SU-DHL-6 (cell line): ENCODE measurements around the gene CNTN5.

Experiments used
- H2AFZ ChIP-seq: fragments of 200-600 bp; sonication (generic); 2 replicates; pipeline ENCODE4 v1.6.1; 2014; ENCODE audit warnings: low read depth, mild to moderate bottlenecking, moderate library complexity, mixed read lengths, antibody characterized with exemption, low read length; ENCODE audit not compliant: severe bottlenecking
- H3F3A ChIP-seq: fragments of 200-600 bp; shearing (Covaris generic); 2 replicates; pipeline ENCODE4 v1.6.0; 2016; ENCODE audit warnings: antibody characterized with exemption, mild to moderate bottlenecking; ENCODE audit not compliant: insufficient read depth
- H3K27ac ChIP-seq: fragments of 200-600 bp; sonication (generic); 2 replicates; pipeline ENCODE4 v1.5.1; 2016; ENCODE audit warnings: low read depth, mild to moderate bottlenecking, low read length, moderate library complexity, mixed read lengths
- H3K27me3 ChIP-seq: fragments of 200-600 bp; sonication (generic), shearing (Covaris generic); 2 replicates; pipeline ENCODE4 v1.6.0; 2014; ENCODE audit warnings: mild to moderate bottlenecking, low read length
- H3K36me3 ChIP-seq: fragments of 200-600 bp; sonication (generic); 2 replicates; pipeline ENCODE4 v1.6.1; 2014; ENCODE audit warnings: mild to moderate bottlenecking, low read length, mixed read lengths
- H3K4me2 ChIP-seq: fragments of 300-600, 200-600 bp; shearing (Covaris generic), sonication (generic); 2 replicates; pipeline ENCODE4 v1.6.0; 2014; ENCODE audit warnings: low read length, low read depth, mild to moderate bottlenecking; ENCODE audit not compliant: poor library complexity, severe bottlenecking
- H3K4me3 ChIP-seq: fragments of 200-600 bp; sonication (generic); 2 replicates; pipeline ENCODE4 v1.5.1; 2014; ENCODE audit warnings: antibody characterized with exemption, low read length, mild to moderate bottlenecking, mixed read lengths; ENCODE audit not compliant: insufficient read depth, poor library complexity, severe bottlenecking
- H3K79me2 ChIP-seq: fragments of 200-600 bp; sonication (generic); 2 replicates; pipeline ENCODE4 v1.6.1; 2014; ENCODE audit warnings: mild to moderate bottlenecking, low read length, moderate library complexity; ENCODE audit not compliant: insufficient read depth
- H3K9ac ChIP-seq: fragments of 200-600 bp; sonication (generic); 2 replicates; pipeline ENCODE4 v1.7.0; 2014; ENCODE audit warnings: mild to moderate bottlenecking, low read length
- H3K9me2 ChIP-seq: fragments of 200-600 bp; sonication (generic); replicated peaks from 2 replicates; pipeline ENCODE4 v1.6.1; 2014; ENCODE audit warnings: low read length; ENCODE audit not compliant: insufficient read depth
- H3K9me3 ChIP-seq: fragments of 200-600 bp; sonication (generic); 2 replicates; pipeline ENCODE4 v1.6.1; 2014; ENCODE audit warnings: low read length, mixed read lengths; ENCODE audit not compliant: insufficient read depth
- H4K20me1 ChIP-seq: fragments of 200-600 bp; sonication (generic); 2 replicates; pipeline ENCODE4 v1.6.1; 2014; ENCODE audit warnings: low read depth, mild to moderate bottlenecking, antibody characterized with exemption, low read length, moderate library complexity, mixed read lengths
- EZH2phosphoT487 ChIP-seq: fragments of 200-600 bp; sonication (generic), shearing (Covaris generic); conservative IDR thresholded peaks from 2 replicates; pipeline ENCODE4 v1.6.1; 2018; ENCODE audit warnings: mild to moderate bottlenecking, antibody characterized with exemption, low read length, moderate library complexity, mixed read lengths
- TF ChIP-seq, protein P1 (sequence below): fragments of 200-600 bp; sonication (generic); IDR thresholded peaks from one replicate; pipeline ENCODE4 v1.5.1; 2017; ENCODE audit warnings: antibody characterized with exemption, mild to moderate bottlenecking, low read length, moderate library complexity; ENCODE audit not compliant: insufficient read depth, poor library complexity, severe bottlenecking

Gene CNTN5

DNA sequence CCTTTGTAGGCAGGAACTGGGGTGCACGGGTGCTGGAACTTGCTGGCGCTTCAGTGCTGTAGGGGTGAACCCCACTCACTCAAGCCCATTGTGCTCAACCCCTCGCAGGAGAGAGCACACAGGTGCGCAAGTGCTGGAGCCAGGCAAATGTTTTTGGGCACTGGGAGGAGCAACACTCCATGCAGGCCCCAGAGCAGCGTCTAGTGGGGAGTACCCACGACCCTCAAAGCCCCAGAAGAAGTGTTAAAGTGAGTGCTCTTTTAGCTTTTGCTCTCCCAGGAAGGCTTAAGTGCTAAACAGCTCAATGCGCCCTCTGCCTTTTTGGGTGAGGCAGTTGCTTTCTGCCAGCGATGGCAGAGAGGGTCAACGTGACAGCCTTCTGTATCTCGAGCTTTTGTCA is 1384.2 kb downstream of the CNTN5 start:
- H3K9ac ChIP-seq = no peak overlapping the region
- no peak for TF ChIP-seq EZH2phosphoT487
- TF ChIP-seq, protein P1, sequence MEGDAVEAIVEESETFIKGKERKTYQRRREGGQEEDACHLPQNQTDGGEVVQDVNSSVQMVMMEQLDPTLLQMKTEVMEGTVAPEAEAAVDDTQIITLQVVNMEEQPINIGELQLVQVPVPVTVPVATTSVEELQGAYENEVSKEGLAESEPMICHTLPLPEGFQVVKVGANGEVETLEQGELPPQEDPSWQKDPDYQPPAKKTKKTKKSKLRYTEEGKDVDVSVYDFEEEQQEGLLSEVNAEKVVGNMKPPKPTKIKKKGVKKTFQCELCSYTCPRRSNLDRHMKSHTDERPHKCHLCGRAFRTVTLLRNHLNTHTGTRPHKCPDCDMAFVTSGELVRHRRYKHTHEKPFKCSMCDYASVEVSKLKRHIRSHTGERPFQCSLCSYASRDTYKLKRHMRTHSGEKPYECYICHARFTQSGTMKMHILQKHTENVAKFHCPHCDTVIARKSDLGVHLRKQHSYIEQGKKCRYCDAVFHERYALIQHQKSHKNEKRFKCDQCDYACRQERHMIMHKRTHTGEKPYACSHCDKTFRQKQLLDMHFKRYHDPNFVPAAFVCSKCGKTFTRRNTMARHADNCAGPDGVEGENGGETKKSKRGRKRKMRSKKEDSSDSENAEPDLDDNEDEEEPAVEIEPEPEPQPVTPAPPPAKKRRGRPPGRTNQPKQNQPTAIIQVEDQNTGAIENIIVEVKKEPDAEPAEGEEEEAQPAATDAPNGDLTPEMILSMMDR = no peak
- H3K36me3 ChIP-seq = no peaks in the 10 kb centered on the region
- H4K20me1 ChIP-seq = no peaks in the 10 kb centered on the region
- no peak overlapping the region for H3K4me2 ChIP-seq
- H3K27ac ChIP-seq = no peak overlapping the region
- no peak overlapping the region for H2AFZ ChIP-seq
- H3K9me3 ChIP-seq = no peaks in the 10 kb centered on the region
- no peaks in the 10 kb centered on the region for H3F3A ChIP-seq
- H3K79me2 ChIP-seq = no peaks in the 10 kb centered on the region
- H3K9me2 ChIP-seq = no peaks in the 10 kb centered on the region
- H3K4me3 ChIP-seq = no peak overlapping the region
- no peaks in the 10 kb centered on the region for H3K27me3 ChIP-seq
